ENCODE results near the gene SLC26A1.

DNA sequence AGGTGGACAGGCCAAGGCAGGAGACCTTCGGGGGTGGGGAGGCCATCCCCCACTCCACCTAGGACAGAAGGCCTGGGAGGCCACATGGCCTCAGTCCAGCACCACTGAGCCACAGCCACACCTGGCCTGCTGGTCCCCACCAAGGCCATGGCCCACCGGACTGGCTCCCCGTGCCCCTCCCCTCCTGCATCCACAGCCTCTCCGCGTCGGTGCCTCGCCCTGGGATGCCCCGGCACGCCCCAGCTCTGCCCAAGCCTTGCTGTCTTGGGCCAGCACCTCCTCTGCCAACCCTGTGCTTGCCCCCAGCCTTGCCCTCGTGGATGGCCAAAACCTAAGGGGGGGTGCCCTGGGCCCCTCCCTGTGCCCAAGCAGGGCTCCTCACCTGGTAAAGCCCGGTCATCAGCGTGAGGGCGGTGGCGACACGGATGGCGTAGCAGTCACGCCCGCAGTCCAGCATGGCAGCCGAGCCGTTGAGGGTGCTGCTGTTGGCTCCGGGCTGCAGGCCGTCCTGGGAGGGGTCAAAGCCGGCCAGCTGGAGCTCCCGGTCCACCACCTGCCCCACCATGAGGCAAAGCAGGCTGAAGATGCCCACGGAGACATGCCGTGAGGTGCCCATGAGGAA lies 2.3 kb downstream of the SLC26A1 start:
- TF ChIP-seq POLR2A (IDR thresholded peaks at IDR 0.05), result no peak
- TF ChIP-seq, protein P1, sequence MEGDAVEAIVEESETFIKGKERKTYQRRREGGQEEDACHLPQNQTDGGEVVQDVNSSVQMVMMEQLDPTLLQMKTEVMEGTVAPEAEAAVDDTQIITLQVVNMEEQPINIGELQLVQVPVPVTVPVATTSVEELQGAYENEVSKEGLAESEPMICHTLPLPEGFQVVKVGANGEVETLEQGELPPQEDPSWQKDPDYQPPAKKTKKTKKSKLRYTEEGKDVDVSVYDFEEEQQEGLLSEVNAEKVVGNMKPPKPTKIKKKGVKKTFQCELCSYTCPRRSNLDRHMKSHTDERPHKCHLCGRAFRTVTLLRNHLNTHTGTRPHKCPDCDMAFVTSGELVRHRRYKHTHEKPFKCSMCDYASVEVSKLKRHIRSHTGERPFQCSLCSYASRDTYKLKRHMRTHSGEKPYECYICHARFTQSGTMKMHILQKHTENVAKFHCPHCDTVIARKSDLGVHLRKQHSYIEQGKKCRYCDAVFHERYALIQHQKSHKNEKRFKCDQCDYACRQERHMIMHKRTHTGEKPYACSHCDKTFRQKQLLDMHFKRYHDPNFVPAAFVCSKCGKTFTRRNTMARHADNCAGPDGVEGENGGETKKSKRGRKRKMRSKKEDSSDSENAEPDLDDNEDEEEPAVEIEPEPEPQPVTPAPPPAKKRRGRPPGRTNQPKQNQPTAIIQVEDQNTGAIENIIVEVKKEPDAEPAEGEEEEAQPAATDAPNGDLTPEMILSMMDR (IDR thresholded peaks at IDR 0.05 in 4 of 5, conservative IDR thresholded peaks at IDR 0.05 in 1 of 5), result no peak

Data from gastrocnemius medialis (tissue), 4 donors.